IMR-90 (cell line): Measurements from ENCODE around the gene SLCO3A1.

Experiments
- CEBPB ChIP-seq: IDR thresholded peaks from 2 replicates; pipeline ENCODE4 v1.6.1; 2012; ENCODE audit warnings: low read depth, low read length, improper control_type of control experiment
- CHD1 ChIP-seq: IDR thresholded peaks from 2 replicates; pipeline ENCODE4 v1.6.1; 2012; ENCODE audit warnings: low read depth, low read length, improper control_type of control experiment
- CTCF ChIP-seq: conservative IDR thresholded peaks from 2 replicates; pipeline ENCODE4 v1.5.1; 2012; ENCODE audit warnings: mild to moderate bottlenecking, low read depth, low read length, improper control_type of control experiment
- MAFK ChIP-seq: IDR thresholded peaks from 2 replicates; pipeline ENCODE4 v1.6.1; 2012; ENCODE audit warnings: low read depth, low read length, improper control_type of control experiment
- POLR2A ChIP-seq: IDR thresholded peaks from 2 replicates; pipeline ENCODE4 v1.6.1; 2012; ENCODE audit warnings: mild to moderate bottlenecking, low read depth, low read length
- SMC3 ChIP-seq: fragments of 150-350 bp; IDR thresholded peaks from 2 replicates; pipeline ENCODE4 v1.6.1; 2016; ENCODE audit warnings: low read depth, mild to moderate bottlenecking, antibody characterized with exemption, low read length, moderate library complexity
- TF ChIP-seq, protein P1 (sequence below): fragments of 150-350 bp; IDR thresholded peaks from 2 replicates; pipeline ENCODE4 v1.6.1; 2017; ENCODE audit warnings: mild to moderate bottlenecking, antibody characterized with exemption, low read length, low read depth

DNA sequence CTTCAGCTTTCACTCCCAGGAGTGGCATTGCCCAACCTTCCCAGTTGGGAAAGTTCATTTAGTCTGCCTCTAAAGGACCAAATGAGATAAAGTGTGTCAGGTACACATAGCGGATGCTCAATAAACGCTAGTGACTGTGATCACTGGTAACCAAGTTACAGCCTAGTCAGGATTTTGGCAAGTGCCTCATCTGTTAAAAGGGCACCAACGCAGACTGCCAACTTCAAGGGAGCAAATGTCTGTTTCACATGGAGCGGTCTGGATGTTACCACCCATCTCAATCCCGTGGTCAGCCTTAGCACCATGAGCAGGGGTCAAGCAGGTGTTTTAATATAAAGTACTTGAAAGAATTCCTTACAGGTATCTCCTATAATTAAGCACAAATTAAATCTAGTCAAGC is 22.7 kb downstream of the SLCO3A1 start:
- TF ChIP-seq CHD1 = no peak
- TF ChIP-seq CTCF = no peak
- no peak for TF ChIP-seq MAFK
- TF ChIP-seq, protein P1, sequence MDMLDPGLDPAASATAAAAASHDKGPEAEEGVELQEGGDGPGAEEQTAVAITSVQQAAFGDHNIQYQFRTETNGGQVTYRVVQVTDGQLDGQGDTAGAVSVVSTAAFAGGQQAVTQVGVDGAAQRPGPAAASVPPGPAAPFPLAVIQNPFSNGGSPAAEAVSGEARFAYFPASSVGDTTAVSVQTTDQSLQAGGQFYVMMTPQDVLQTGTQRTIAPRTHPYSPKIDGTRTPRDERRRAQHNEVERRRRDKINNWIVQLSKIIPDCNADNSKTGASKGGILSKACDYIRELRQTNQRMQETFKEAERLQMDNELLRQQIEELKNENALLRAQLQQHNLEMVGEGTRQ = no peak
- TF ChIP-seq POLR2A = no peak
- TF ChIP-seq SMC3 = no peak
- no peak for TF ChIP-seq CEBPB
